ENCODE results near the gene HRCT1. TPM values are rescaled to one million over a fixed set of nuclear protein-coding genes. Genes with fewer than 3 reads are reported as not detected.
"Not testable (repeated sequence)": the region's sequence is repeated elsewhere in the genome, so short reads cannot be mapped to it uniquely, and the experiment has no call there.

HRCT1 gene
- total and polyA plus RNA-seq, 7 donors: 0.59 to 5.4 (median 1.8) TPM

GRCh38 chr9:35882996-35883395 is 23.0 kb upstream of the HRCT1 start:
- 65 to 74% (median 70%) methylated on average over 3 of the region's 3 CpGs for whole genome bisulfite sequencing, 3 donors

GRCh38 chr9:35884908-35885307 is 21.1 kb upstream of the HRCT1 start:
- intact Hi-C loops (cut with DNase I): loop anchor here in 1 of 2 donors (5.0 kb wide), 1 partner anchor 238 kb away; no protein-coding TSS in a partner anchor
- not testable (repeated sequence) for H3K4me1 ChIP-seq; H3K27ac ChIP-seq; H3K36me3 ChIP-seq (ENCODE audit: insufficient read depth in 1 of 2, low read depth in 1 of 2); H3K4me3 ChIP-seq; H3K9me3 ChIP-seq; DNase-seq; ATAC-seq; H3K27me3 ChIP-seq (ENCODE audit: insufficient read depth in 3 of 3, low read length in 2 of 3)
- 85 to 89% (median 88%) methylated on average over 3 of the region's 3 CpGs for WGBS, 3 donors

More at GRCh38 chr9:35882996-35883395, 23.0 kb upstream of the HRCT1 start:
- ATAC-seq (no peak), DNase-seq (no peak)
- Histone ChIP-seq H3K27ac (no peak overlapping the region), H3K27me3 (ENCODE audit: insufficient read depth in 3 of 3, low read length in 2 of 3) (no peaks in the 10 kb centered on the region), H3K36me3 (ENCODE audit: insufficient read depth in 1 of 2, low read depth in 1 of 2) (no peaks in the 10 kb centered on the region), H3K4me3 (no peak overlapping the region), H3K9me3 (no peaks in the 10 kb centered on the region), H3K4me1 (no peaks in the 10 kb centered on the region)
- TF ChIP-seq CTCF (IDR thresholded peaks at IDR 0.05): no peak
- intact Hi-C loops (cut with DNase I): loop anchor here (1.0 to 5.0 kb wide), 3 partner anchors 56 to 236 kb away; no protein-coding TSS in a partner anchor

- Histone ChIP-seq H3K4me3 (no peak overlapping the region), H3K4me1 (no peaks in the 10 kb centered on the region), H3K36me3 (ENCODE audit: insufficient read depth in 1 of 2, low read depth in 1 of 2) (no peaks in the 10 kb centered on the region), H3K27ac (no peak overlapping the region), H3K9me3 (no peaks in the 10 kb centered on the region), H3K27me3 (ENCODE audit: insufficient read depth in 3 of 3, low read length in 2 of 3) (peaks cover 0 to 9% (median 1%) of the 10 kb centered on the region in 3 donors)
- no peak for ATAC-seq
- intact Hi-C loops (cut with DNase I): no loop called here
- no peak for DNase-seq
- TF ChIP-seq CTCF (IDR thresholded peaks at IDR 0.05): no peak
- WGBS, 3 donors: 78 to 87% (median 83%) methylated on average over 3 of the region's 3 CpGs
Measured at GRCh38 chr9:35891646-35892045, 14.4 kb upstream of the HRCT1 start.

GRCh38 chr9:35892051-35892450 is 14.0 kb upstream of the HRCT1 start:
- H3K4me1 ChIP-seq: no peaks in the 10 kb centered on the region
- no peak overlapping the region for H3K27ac ChIP-seq
- no peak for ATAC-seq
- WGBS, 3 donors: 70 to 100% (median 79%) methylated on average over 1 of the region's 1 CpG
- peaks cover 0 to 9% (median 1%) of the 10 kb centered on the region in 3 donors for H3K27me3 ChIP-seq (ENCODE audit: insufficient read depth in 3 of 3, low read length in 2 of 3)
- intact Hi-C loops (cut with DNase I): no loop called here
- DNase-seq: no peak
- TF ChIP-seq CTCF (IDR thresholded peaks at IDR 0.05): no peak
- H3K9me3 ChIP-seq: no peaks in the 10 kb centered on the region
- no peaks in the 10 kb centered on the region for H3K36me3 ChIP-seq (ENCODE audit: insufficient read depth in 1 of 2, low read depth in 1 of 2)
- no peak overlapping the region for H3K4me3 ChIP-seq

GRCh38 chr9:35896570-35896969 is 9.4 kb upstream of the HRCT1 start:
- Histone ChIP-seq H3K4me3 (no peak overlapping the region), H3K36me3 (ENCODE audit: insufficient read depth in 1 of 2, low read depth in 1 of 2) (no peaks in the 10 kb centered on the region), H3K27ac (no peak overlapping the region), H3K4me1 (no peaks in the 10 kb centered on the region), H3K9me3 (no peaks in the 10 kb centered on the region), H3K27me3 (ENCODE audit: insufficient read depth in 3 of 3, low read length in 2 of 3) (peaks cover 0 to 5% (median 1%) of the 10 kb centered on the region in 3 donors)
- DNase-seq: no peak
- WGBS, 3 donors: 94 to 96% (median 95%) methylated on average over 2 of the region's 2 CpGs
- intact Hi-C loops (cut with DNase I): no loop called here
- ATAC-seq: no peak
- no peak for TF ChIP-seq CTCF (IDR thresholded peaks at IDR 0.05)

GRCh38 chr9:35897376-35898099 is 8.5 kb upstream of the HRCT1 start:
- ATAC-seq; H3K27ac ChIP-seq; H3K9me3 ChIP-seq; intact Hi-C loops (cut with DNase I); H3K4me3 ChIP-seq; H3K36me3 ChIP-seq (ENCODE audit: insufficient read depth in 1 of 2, low read depth in 1 of 2); H3K4me1 ChIP-seq; DNase-seq; H3K27me3 ChIP-seq (ENCODE audit: insufficient read depth in 3 of 3, low read length in 2 of 3): not testable (repeated sequence)
- WGBS, 3 donors: 86 to 90% (median 86%) methylated on average over 7 of the region's 7 CpGs

Measured in psoas muscle (tissue), 8 donors.